Lung (tissue), 12 donors: ENCODE measurements around the gene TRPM2. TPM values are rescaled to one million over a fixed set of nuclear protein-coding genes. Genes with fewer than 3 reads are reported as not detected.

Source experiments
- ATAC-seq: fragments of 200-7000 bp; cut with Tn5 transposase; one replicate; pipeline ENCODE4 v1.9.1; 2020; ENCODE audit warnings: moderate number of reproducible peaks; ENCODE audit not compliant: insufficient read depth, low FRiP score
- DNase-seq, 3 donors: peaks; one replicate each; pipeline ENCODE4 v3.0.0-alpha.2; 2013 to 2017
- H3K27ac ChIP-seq, 2 donors: one replicate each; pipeline ENCODE4 v1.5.1; 2013; ENCODE audit warnings: mild to moderate bottlenecking in 2 of 2, moderate library complexity in 2 of 2, control low read depth in 1 of 2, inconsistent platforms in 1 of 2, low read depth in 1 of 2, low read length in 1 of 2
- H3K27me3 ChIP-seq, 3 donors: one replicate each; pipeline ENCODE4 v1.5.1; 2013; ENCODE audit warnings: low read length in 2 of 3; ENCODE audit not compliant: control insufficient read depth in 3 of 3, insufficient read depth in 3 of 3
- H3K36me3 ChIP-seq, 4 donors: one replicate each; pipeline ENCODE4 v1.5.1; 2013; ENCODE audit warnings: low read length in 4 of 4, mild to moderate bottlenecking in 1 of 4, moderate library complexity in 1 of 4; ENCODE audit not compliant: control insufficient read depth in 4 of 4, insufficient read depth in 4 of 4
- H3K4me1 ChIP-seq, 5 donors: one replicate each; pipeline ENCODE4 v1.5.1; 2013; ENCODE audit warnings: low read length in 5 of 5, mild to moderate bottlenecking in 2 of 5, moderate library complexity in 1 of 5; ENCODE audit not compliant: control insufficient read depth in 5 of 5, insufficient read depth in 5 of 5
- H3K4me3 ChIP-seq: one replicate; pipeline ENCODE4 v1.5.1; 2013; ENCODE audit warnings: mild to moderate bottlenecking, control low read depth, moderate library complexity
- H3K9ac ChIP-seq, 2 donors: one replicate each; pipeline ENCODE4 v1.5.1; 2013; ENCODE audit warnings: low read length in 2 of 2, control low read depth in 1 of 2; ENCODE audit not compliant: insufficient read depth in 1 of 2
- H3K9me3 ChIP-seq, 4 donors: one replicate each; pipeline ENCODE4 v1.5.1; 2013; ENCODE audit warnings: low read length in 3 of 4, mild to moderate bottlenecking in 1 of 4, moderate library complexity in 1 of 4; ENCODE audit not compliant: control insufficient read depth in 4 of 4, insufficient read depth in 3 of 4
- WGBS, 2 donors: extraction: QIAGEN DNeasy Blood & Tissue Kit; methylation state at CpG; one replicate each; pipeline ENCODE4 v1.1.7; 2013; 5-methylcytosine and 5-hydroxymethylcytosine counted together
- polyA plus RNA-seq, 2 donors: library from polyadenylated mRNA; stranded (reverse); fragments of 200-250 nt; gene quantifications; one replicate each; pipeline ENCODE4 v1.2.1, GENCODE V29; 2013
- total RNA-seq, 2 donors: library from RNA; depleted of rRNA in 1 of 2; stranded (reverse); fragments of >200 nt in 1 of 2; gene quantifications; one replicate each; pipeline ENCODE4 v1.2.1, GENCODE V29; 2014 to 2021
- TF ChIP-seq, protein P1 (sequence below): IDR thresholded peaks from 2 replicates; pipeline ENCODE4 v1.5.1; 2012; ENCODE audit warnings: mild to moderate bottlenecking; ENCODE audit errors: control extremely low read depth, extremely low read depth
- donor health status: control.
- donor health status: control.
- donor health status: Bipolar disorder and iron deficiency.
- donor health status: healthy.
- donor health status: DM: yes; HTN: yes; CAD: no.

TRPM2 gene
- total and polyA plus RNA-seq, 4 donors = 5.9 to 26.2 (median 10.3) TPM

GRCh38 chr21:44454747-44455523 is 101.5 kb downstream of the TRPM2 start, which contains the start of gene LRRC3:
LRRC3 (plus strand) TSS chr21:44455510; CDS start chr21:44456645, 1,135 bp downstream.
- 8 to 11% methylated on average over 31 to 45 of the region's 45 CpGs for WGBS, 2 donors
- Histone ChIP-seq H3K27ac (no peak within 1 kb of the TSS), H3K9me3 (peaks cover 0 to 6% (median under 1%) of the 10 kb centered on the region in 4 donors), H3K9ac (peak within 1 kb of the TSS in 1 of 2 donors; percentile 50), H3K36me3 (peaks cover 0 to 11% (median under 1%) of the 10 kb centered on the region in 4 donors), H3K27me3 (no peaks in the 10 kb centered on the region), H3K4me3 (peak within 1 kb of the TSS; percentile 60), H3K4me1 (peaks cover 0 to 9% (median 3%) of the 10 kb centered on the region in 5 donors)
- DNase-seq (peak; percentile 82 to 90 (median 85)), ATAC-seq (peak; percentile 88)
- TF ChIP-seq, protein P1, sequence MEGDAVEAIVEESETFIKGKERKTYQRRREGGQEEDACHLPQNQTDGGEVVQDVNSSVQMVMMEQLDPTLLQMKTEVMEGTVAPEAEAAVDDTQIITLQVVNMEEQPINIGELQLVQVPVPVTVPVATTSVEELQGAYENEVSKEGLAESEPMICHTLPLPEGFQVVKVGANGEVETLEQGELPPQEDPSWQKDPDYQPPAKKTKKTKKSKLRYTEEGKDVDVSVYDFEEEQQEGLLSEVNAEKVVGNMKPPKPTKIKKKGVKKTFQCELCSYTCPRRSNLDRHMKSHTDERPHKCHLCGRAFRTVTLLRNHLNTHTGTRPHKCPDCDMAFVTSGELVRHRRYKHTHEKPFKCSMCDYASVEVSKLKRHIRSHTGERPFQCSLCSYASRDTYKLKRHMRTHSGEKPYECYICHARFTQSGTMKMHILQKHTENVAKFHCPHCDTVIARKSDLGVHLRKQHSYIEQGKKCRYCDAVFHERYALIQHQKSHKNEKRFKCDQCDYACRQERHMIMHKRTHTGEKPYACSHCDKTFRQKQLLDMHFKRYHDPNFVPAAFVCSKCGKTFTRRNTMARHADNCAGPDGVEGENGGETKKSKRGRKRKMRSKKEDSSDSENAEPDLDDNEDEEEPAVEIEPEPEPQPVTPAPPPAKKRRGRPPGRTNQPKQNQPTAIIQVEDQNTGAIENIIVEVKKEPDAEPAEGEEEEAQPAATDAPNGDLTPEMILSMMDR = no peak

GRCh38 chr21:44455524-44456213 is 102.2 kb downstream of the TRPM2 start:
- H3K9me3 ChIP-seq = peaks cover 0 to 6% (median under 1%) of the 10 kb centered on the region in 4 donors
- peak overlapping the region; percentile 60 for H3K4me3 ChIP-seq
- peak overlapping the region in 1 of 2 donors; percentile 50 for H3K9ac ChIP-seq
- WGBS, 2 donors = 1 to 2% methylated on average over 54 to 72 of the region's 72 CpGs
- peak; percentile 41 to 45 (median 42) for DNase-seq
- peaks cover 0 to 9% (median 3%) of the 10 kb centered on the region in 5 donors for H3K4me1 ChIP-seq
- peaks cover 0 to 11% (median under 1%) of the 10 kb centered on the region in 4 donors for H3K36me3 ChIP-seq
- TF ChIP-seq, protein P1 = no peak
- no peaks in the 10 kb centered on the region for H3K27me3 ChIP-seq
- no peak overlapping the region for H3K27ac ChIP-seq
- peak; percentile 30 for ATAC-seq

DNA sequence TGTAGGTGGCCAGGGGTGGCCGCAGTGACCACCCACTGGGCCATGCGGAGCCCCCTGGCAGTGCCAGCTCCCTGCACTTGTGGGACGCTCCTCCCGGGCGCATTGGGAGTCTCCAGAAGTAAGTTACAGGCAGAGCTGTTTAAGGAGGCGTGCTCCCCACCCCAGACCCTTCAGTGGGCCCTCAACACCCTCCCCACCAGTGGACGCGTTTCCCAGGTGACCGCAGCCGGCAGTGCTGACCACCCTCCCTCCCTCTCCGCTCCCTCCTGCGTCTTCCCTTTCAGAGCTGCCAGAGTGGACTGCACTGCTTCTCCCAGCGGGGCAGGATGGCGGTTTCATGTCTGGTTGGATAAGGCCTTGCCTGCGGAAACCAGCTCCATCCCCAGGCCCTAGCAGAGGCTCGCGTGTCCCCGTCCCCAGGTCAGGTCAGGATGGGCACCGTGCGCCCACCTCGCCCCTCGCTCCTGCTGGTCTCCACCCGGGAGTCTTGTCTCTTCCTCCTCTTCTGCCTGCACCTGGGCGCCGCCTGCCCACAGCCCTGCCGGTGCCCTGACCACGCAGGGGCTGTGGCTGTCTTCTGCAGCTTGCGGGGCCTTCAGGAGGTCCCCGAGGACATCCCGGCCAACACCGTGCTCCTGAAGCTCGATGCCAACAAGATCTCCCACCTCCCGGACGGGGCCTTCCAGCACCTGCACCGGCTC is 102.9 kb downstream of the TRPM2 start:
- DNase-seq (peak in 1 of 3 donors; percentile 15), ATAC-seq (no peak)
- H3K4me3 ChIP-seq = peak overlapping the region; percentile 60
- H3K27me3 ChIP-seq = no peaks in the 10 kb centered on the region
- TF ChIP-seq, protein P1 = no peak
- no peak overlapping the region for H3K9ac ChIP-seq
- peaks cover 0 to 6% (median under 1%) of the 10 kb centered on the region in 4 donors for H3K9me3 ChIP-seq
- 76 to 87% methylated on average over 35 of the region's 35 CpGs for WGBS, 2 donors
- peaks cover 0 to 11% (median under 1%) of the 10 kb centered on the region in 4 donors for H3K36me3 ChIP-seq
- H3K4me1 ChIP-seq = peaks cover 0 to 9% (median 6%) of the 10 kb centered on the region in 5 donors
- H3K27ac ChIP-seq = no peak overlapping the region
